ENCODE measurements around the gene ACER2. TPM values are rescaled to one million over a fixed set of nuclear protein-coding genes. Genes with fewer than 3 reads are reported as not detected.

Gene ACER2
- total RNA-seq: 1 to 10 TPM; 2.0 to 2.2 TPM

- CTCF ChIA-PET: interaction anchor here (1.0 kb wide), 1 partner anchor 56 kb away, joined by 6 read pairs; no protein-coding TSS in a partner anchor
- H3K36me3 Mint-ChIP-seq (ENCODE audit: low read depth): peaks cover 2% of the 10 kb centered on the region
- peaks cover 1% of the 10 kb centered on the region for H3K9me3 Mint-ChIP-seq
- H3K4me3 Mint-ChIP-seq: peak within 1 kb of the TSS; percentile 87
- peaks cover 14% of the 10 kb centered on the region for H3K4me1 Mint-ChIP-seq (ENCODE audit: low read depth)
- peak; percentile 94 for DNase-seq
- no peak within 1 kb of the TSS for H3K27ac Mint-ChIP-seq
- H3K27me3 Mint-ChIP-seq (ENCODE audit: low read depth): no peaks in the 10 kb centered on the region
- intact Hi-C loops (cut with micrococcal nuclease): loop anchor here (1.0 to 10.0 kb wide), 8 partner anchors 29 to 1276 kb away; partner anchors contain the start of genes DENND4C, FOCAD, RPS6 and RRAGA
Observed at GRCh38 chr9:19408693-19409400, at the start of gene ACER2. Gene ACER2, plus strand, starts transcription at chr9:19409009. Its CDS starts 76 bp downstream, at chr9:19409085.

GRCh38 chr9:19369107-19369506 is 39.7 kb upstream of the ACER2 start:
- CTCF ChIA-PET: interaction anchor here (2.2 kb wide), 1 partner anchor 8 kb away, joined by 4 read pairs; no protein-coding TSS in a partner anchor
- Mint-ChIP-seq H3K9me3 (no peaks in the 10 kb centered on the region), H3K36me3 (ENCODE audit: low read depth) (peaks cover 7% of the 10 kb centered on the region), H3K27ac (peak overlapping the region; percentile 24), H3K27me3 (ENCODE audit: low read depth) (no peaks in the 10 kb centered on the region), H3K4me3 (no peak overlapping the region), H3K4me1 (ENCODE audit: low read depth) (no peaks in the 10 kb centered on the region)
- intact Hi-C loops (cut with micrococcal nuclease): no loop called here
- DNase-seq: no peak

- H3K27me3 Mint-ChIP-seq (ENCODE audit: low read depth): no peaks in the 10 kb centered on the region
- H3K36me3 Mint-ChIP-seq (ENCODE audit: low read depth): peaks cover 29% of the 10 kb centered on the region
- peaks cover 10% of the 10 kb centered on the region for H3K4me1 Mint-ChIP-seq (ENCODE audit: low read depth)
- H3K27ac Mint-ChIP-seq: no peak overlapping the region
- H3K9me3 Mint-ChIP-seq: no peaks in the 10 kb centered on the region
- DNase-seq: no peak
- intact Hi-C loops (cut with micrococcal nuclease): no loop called here
- no peak overlapping the region for H3K4me3 Mint-ChIP-seq
- CTCF ChIA-PET: interaction anchor here (0.7 to 1.0 kb wide), 2 partner anchors 85 to 271 kb away, joined by 3 to 4 read pairs; no protein-coding TSS in a partner anchor
Observed at GRCh38 chr9:19371942-19372341, 36.9 kb upstream of the ACER2 start.

- Mint-ChIP-seq H3K27me3 (ENCODE audit: low read depth) (no peaks in the 10 kb centered on the region), H3K27ac (no peak overlapping the region), H3K4me3 (no peak overlapping the region), H3K36me3 (ENCODE audit: low read depth) (peaks cover 33% of the 10 kb centered on the region), H3K9me3 (no peaks in the 10 kb centered on the region), H3K4me1 (ENCODE audit: low read depth) (peaks cover 16% of the 10 kb centered on the region)
- no peak for DNase-seq
- CTCF ChIA-PET: interaction anchor here (0.7 kb wide), 1 partner anchor 272 kb away, joined by 4 read pairs; no protein-coding TSS in a partner anchor
- intact Hi-C loops (cut with micrococcal nuclease): no loop called here
Observed at GRCh38 chr9:19372567-19372966, 36.2 kb upstream of the ACER2 start.

GRCh38 chr9:19373527-19373926 is 35.3 kb upstream of the ACER2 start:
- Mint-ChIP-seq H3K36me3 (ENCODE audit: low read depth) (peaks cover 39% of the 10 kb centered on the region), H3K4me1 (ENCODE audit: low read depth) (peaks cover 22% of the 10 kb centered on the region), H3K27ac (peak overlapping the region; percentile 20), H3K4me3 (no peak overlapping the region), H3K9me3 (no peaks in the 10 kb centered on the region), H3K27me3 (ENCODE audit: low read depth) (no peaks in the 10 kb centered on the region)
- CTCF ChIA-PET: interaction anchor here (0.5 kb wide), 1 partner anchor 17 kb away, joined by 3 read pairs; no protein-coding TSS in a partner anchor
- intact Hi-C loops (cut with micrococcal nuclease): no loop called here
- no peak for DNase-seq

- H3K9me3 Mint-ChIP-seq: no peaks in the 10 kb centered on the region
- no peak overlapping the region for H3K4me3 Mint-ChIP-seq
- peak overlapping the region; percentile 41 for H3K27ac Mint-ChIP-seq
- no peaks in the 10 kb centered on the region for H3K27me3 Mint-ChIP-seq (ENCODE audit: low read depth)
- CTCF ChIA-PET: interaction anchor here (0.8 to 1.5 kb wide), 2 partner anchors 89 to 327 kb away, joined by 3 read pairs; partner anchors contain the start of gene RRAGA
- peaks cover 24% of the 10 kb centered on the region for H3K4me1 Mint-ChIP-seq (ENCODE audit: low read depth)
- intact Hi-C loops (cut with micrococcal nuclease): no loop called here
- peaks cover 58% of the 10 kb centered on the region for H3K36me3 Mint-ChIP-seq (ENCODE audit: low read depth)
- DNase-seq: no peak
Observed at GRCh38 chr9:19375538-19375937, 33.3 kb upstream of the ACER2 start.

- peak overlapping the region; percentile 46 for H3K27ac Mint-ChIP-seq
- peaks cover 35% of the 10 kb centered on the region for H3K4me1 Mint-ChIP-seq (ENCODE audit: low read depth)
- no peak for DNase-seq
- peak overlapping the region; percentile 91 for H3K4me3 Mint-ChIP-seq
- peaks cover 62% of the 10 kb centered on the region for H3K36me3 Mint-ChIP-seq (ENCODE audit: low read depth)
- CTCF ChIA-PET: interaction anchor here (1.5 kb wide), 1 partner anchor 88 kb away, joined by 3 read pairs; no protein-coding TSS in a partner anchor
- H3K9me3 Mint-ChIP-seq: no peaks in the 10 kb centered on the region
- H3K27me3 Mint-ChIP-seq (ENCODE audit: low read depth): no peaks in the 10 kb centered on the region
- intact Hi-C loops (cut with micrococcal nuclease): no loop called here
Observed at GRCh38 chr9:19376931-19377330, 31.9 kb upstream of the ACER2 start.

GRCh38 chr9:19378164-19378563 is 30.6 kb upstream of the ACER2 start:
- peak overlapping the region; percentile 97 for H3K27ac Mint-ChIP-seq
- H3K36me3 Mint-ChIP-seq (ENCODE audit: low read depth): peaks cover 62% of the 10 kb centered on the region
- CTCF ChIA-PET: no interaction called here
- H3K9me3 Mint-ChIP-seq: no peaks in the 10 kb centered on the region
- intact Hi-C loops (cut with micrococcal nuclease): no loop called here
- peak overlapping the region; percentile 91 for H3K4me3 Mint-ChIP-seq
- H3K4me1 Mint-ChIP-seq (ENCODE audit: low read depth): peaks cover 37% of the 10 kb centered on the region
- no peak for DNase-seq
- H3K27me3 Mint-ChIP-seq (ENCODE audit: low read depth): no peaks in the 10 kb centered on the region

GRCh38 chr9:19378647-19379046 is 30.2 kb upstream of the ACER2 start:
- peaks cover 62% of the 10 kb centered on the region for H3K36me3 Mint-ChIP-seq (ENCODE audit: low read depth)
- H3K27me3 Mint-ChIP-seq (ENCODE audit: low read depth): no peaks in the 10 kb centered on the region
- no peaks in the 10 kb centered on the region for H3K9me3 Mint-ChIP-seq
- no peak for DNase-seq
- H3K4me3 Mint-ChIP-seq: peak overlapping the region; percentile 91
- intact Hi-C loops (cut with micrococcal nuclease): no loop called here
- peaks cover 37% of the 10 kb centered on the region for H3K4me1 Mint-ChIP-seq (ENCODE audit: low read depth)
- CTCF ChIA-PET: no interaction called here
- H3K27ac Mint-ChIP-seq: peak overlapping the region; percentile 97

GRCh38 chr9:19379283-19379682 is 29.5 kb upstream of the ACER2 start:
- DNase-seq: no peak
- CTCF ChIA-PET: interaction anchor here (1.1 kb wide), 1 partner anchor 146 kb away, joined by 3 read pairs; no protein-coding TSS in a partner anchor
- Mint-ChIP-seq H3K4me1 (ENCODE audit: low read depth) (peaks cover 37% of the 10 kb centered on the region), H3K4me3 (peak overlapping the region; percentile 91), H3K36me3 (ENCODE audit: low read depth) (peaks cover 58% of the 10 kb centered on the region), H3K27ac (peak overlapping the region; percentile 97), H3K9me3 (no peaks in the 10 kb centered on the region), H3K27me3 (ENCODE audit: low read depth) (no peaks in the 10 kb centered on the region)
- intact Hi-C loops (cut with micrococcal nuclease): no loop called here

- DNase-seq: no peak
- no peaks in the 10 kb centered on the region for H3K27me3 Mint-ChIP-seq (ENCODE audit: low read depth)
- intact Hi-C loops (cut with micrococcal nuclease): loop anchor here (1.0 to 10.0 kb wide), 10 partner anchors 29 to 1122 kb away; partner anchors contain the start of genes DENND4C, HAUS6, PLIN2 and RRAGA
- H3K9me3 Mint-ChIP-seq: no peaks in the 10 kb centered on the region
- CTCF ChIA-PET: interaction anchor here (1.1 kb wide), 1 partner anchor 147 kb away, joined by 3 read pairs; no protein-coding TSS in a partner anchor
- H3K4me3 Mint-ChIP-seq: peak overlapping the region; percentile 91
- H3K4me1 Mint-ChIP-seq (ENCODE audit: low read depth): peaks cover 37% of the 10 kb centered on the region
- H3K27ac Mint-ChIP-seq: peak overlapping the region; percentile 97
- H3K36me3 Mint-ChIP-seq (ENCODE audit: low read depth): peaks cover 54% of the 10 kb centered on the region
Observed at GRCh38 chr9:19379697-19380046, 29.1 kb upstream of the ACER2 start.

GRCh38 chr9:19380826-19381075 is 28.1 kb upstream of the ACER2 start:
- Mint-ChIP-seq H3K27ac (peak overlapping the region; percentile 97), H3K36me3 (ENCODE audit: low read depth) (peaks cover 47% of the 10 kb centered on the region), H3K9me3 (no peaks in the 10 kb centered on the region), H3K27me3 (ENCODE audit: low read depth) (no peaks in the 10 kb centered on the region), H3K4me3 (peak overlapping the region; percentile 91), H3K4me1 (ENCODE audit: low read depth) (peaks cover 37% of the 10 kb centered on the region)
- intact Hi-C loops (cut with micrococcal nuclease): loop anchor here (1.0 to 10.0 kb wide), 10 partner anchors 28 to 1123 kb away; partner anchors contain the start of genes DENND4C, HAUS6, PLIN2 and RRAGA
- DNase-seq: no peak
- CTCF ChIA-PET: no interaction called here

GRCh38 chr9:19381656-19382055 is 27.2 kb upstream of the ACER2 start:
- CTCF ChIA-PET: no interaction called here
- H3K27me3 Mint-ChIP-seq (ENCODE audit: low read depth): no peaks in the 10 kb centered on the region
- H3K27ac Mint-ChIP-seq: no peak overlapping the region
- H3K4me1 Mint-ChIP-seq (ENCODE audit: low read depth): peaks cover 28% of the 10 kb centered on the region
- H3K9me3 Mint-ChIP-seq: no peaks in the 10 kb centered on the region
- H3K36me3 Mint-ChIP-seq (ENCODE audit: low read depth): peaks cover 40% of the 10 kb centered on the region
- H3K4me3 Mint-ChIP-seq: no peak overlapping the region
- DNase-seq: no peak
- intact Hi-C loops (cut with micrococcal nuclease): loop anchor here (5.0 to 10.0 kb wide), 2 partner anchors 57 to 1124 kb away; no protein-coding TSS in a partner anchor

Data from activated naive CD4-positive, alpha-beta T cell treated with anti-CD3 and anti-CD28 coated beads for 36 hours (primary cell).